Measurements from ENCODE around the gene NTN3.

GRCh38 chr16:2470603-2471015, 488 bp upstream of the NTN3 start:
- no peak for TF ChIP-seq POLR2A (IDR thresholded peaks at IDR 0.05)
- TF ChIP-seq CTCF (IDR thresholded peaks at IDR 0.05 in 8 of 11, conservative IDR thresholded peaks at IDR 0.05 in 3 of 11) = no peak
